Prostate gland (tissue), 2 donors: ENCODE data around the gene FMNL2. TPM values are rescaled to one million over a fixed set of nuclear protein-coding genes. Genes with fewer than 3 reads are reported as not detected.

Experiments used
- DNase-seq: peaks from one replicate; pipeline ENCODE4 v3.0.0-alpha.2; 2019; ENCODE audit warnings: low spot score
- H3K27ac ChIP-seq, 2 donors: fragments of 200-600 bp; sonication (generic); 2 replicates each; pipeline ENCODE4 v1.5.1; 2017 to 2019
- H3K27me3 ChIP-seq: fragments of 200-600 bp; sonication (generic); replicated peaks from 2 replicates; pipeline ENCODE4 v1.5.1; 2019; ENCODE audit not compliant: insufficient read depth
- H3K36me3 ChIP-seq, 2 donors: fragments of 200-600 bp; sonication (generic); 1 replicate in 1 of 2; 2 replicates in 1 of 2; pipeline versions ENCODE4 v1.5.1 to v1.8.1; 2017 to 2019
- H3K4me1 ChIP-seq: fragments of 200-600 bp; sonication (generic); replicated peaks from 2 replicates; pipeline ENCODE4 v1.5.1; 2019
- H3K4me3 ChIP-seq, 2 donors: fragments of 200-600 bp; sonication (generic); 2 replicates each; pipeline ENCODE4 v1.5.1; 2017 to 2019
- H3K9me3 ChIP-seq: fragments of 200-600 bp; sonication (generic); 2 replicates; pipeline ENCODE4 v1.5.1; 2017
- POLR2A ChIP-seq: fragments of 450-650 bp; IDR thresholded peaks from one replicate; pipeline ENCODE4 v1.6.1; 2016; ENCODE audit warnings: antibody characterized with exemption, mild to moderate bottlenecking
- POLR2AphosphoS5 ChIP-seq: sonication (generic); formaldehyde crosslinking; IDR thresholded peaks from one replicate; pipeline ENCODE4 v1.6.1; 2017; ENCODE audit warnings: antibody characterized with exemption
- WGBS: methylation state at CpG from one replicate; pipeline ENCODE4 v1.1.5; 2018; 5-methylcytosine and 5-hydroxymethylcytosine counted together
- intact Hi-C: fragments of 100-400 bp; cut with DNase I; formaldehyde crosslinking; loops from one replicate; pipeline ENCODE4 v1.14.2; 2022
- total RNA-seq, 2 donors: library from RNA; depleted of rRNA; stranded (reverse); fragments of >200 nt; gene quantifications; one replicate each; pipeline ENCODE4 v1.1.0, GENCODE V29; 2016
- TF ChIP-seq, protein P1 (sequence below), 4 experiments: fragments of 200-600 bp in 2 of 4; fragments of 450-650 bp in 2 of 4; sonication (generic) in 2 of 4; IDR thresholded peaks; 1 replicate in 3 of 4; 2 replicates in 1 of 4; pipeline ENCODE4 v1.5.1; 2016 to 2019; ENCODE audit warnings: antibody characterized with exemption in 4 of 4, mild to moderate bottlenecking in 2 of 4, moderate library complexity in 2 of 4

The FMNL2 gene
- total RNA-seq, 2 donors from 2014 or later, result 9.8 to 19.4 TPM

DNA sequence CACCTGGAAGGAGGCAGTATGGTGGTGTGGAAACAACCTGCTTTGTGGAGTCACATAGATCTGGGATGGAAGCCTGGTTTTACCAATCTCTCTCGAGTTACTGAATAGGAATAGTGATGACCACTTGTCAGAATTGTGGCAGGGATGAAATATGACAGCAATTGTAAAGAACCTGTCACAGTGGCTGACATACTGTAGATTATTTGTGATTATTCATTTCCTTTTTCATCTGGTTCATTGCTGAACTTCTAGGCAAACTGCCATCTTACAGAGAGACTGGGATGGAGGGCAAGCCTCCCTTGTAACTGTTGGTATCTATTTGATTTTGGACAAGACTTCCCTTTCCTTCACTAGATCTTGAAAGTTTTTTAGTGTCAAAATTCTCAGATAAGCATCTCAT lies 42.0 kb downstream of the FMNL2 start:
- WGBS, result 75% methylated on average over 1 of the region's 1 CpG
- Histone ChIP-seq H3K36me3 (no peaks in the 10 kb centered on the region), H3K4me1 (no peaks in the 10 kb centered on the region), H3K9me3 (no peaks in the 10 kb centered on the region), H3K4me3 (no peak overlapping the region), H3K27ac (no peak overlapping the region), H3K27me3 (no peaks in the 10 kb centered on the region)
- TF ChIP-seq, protein P1, sequence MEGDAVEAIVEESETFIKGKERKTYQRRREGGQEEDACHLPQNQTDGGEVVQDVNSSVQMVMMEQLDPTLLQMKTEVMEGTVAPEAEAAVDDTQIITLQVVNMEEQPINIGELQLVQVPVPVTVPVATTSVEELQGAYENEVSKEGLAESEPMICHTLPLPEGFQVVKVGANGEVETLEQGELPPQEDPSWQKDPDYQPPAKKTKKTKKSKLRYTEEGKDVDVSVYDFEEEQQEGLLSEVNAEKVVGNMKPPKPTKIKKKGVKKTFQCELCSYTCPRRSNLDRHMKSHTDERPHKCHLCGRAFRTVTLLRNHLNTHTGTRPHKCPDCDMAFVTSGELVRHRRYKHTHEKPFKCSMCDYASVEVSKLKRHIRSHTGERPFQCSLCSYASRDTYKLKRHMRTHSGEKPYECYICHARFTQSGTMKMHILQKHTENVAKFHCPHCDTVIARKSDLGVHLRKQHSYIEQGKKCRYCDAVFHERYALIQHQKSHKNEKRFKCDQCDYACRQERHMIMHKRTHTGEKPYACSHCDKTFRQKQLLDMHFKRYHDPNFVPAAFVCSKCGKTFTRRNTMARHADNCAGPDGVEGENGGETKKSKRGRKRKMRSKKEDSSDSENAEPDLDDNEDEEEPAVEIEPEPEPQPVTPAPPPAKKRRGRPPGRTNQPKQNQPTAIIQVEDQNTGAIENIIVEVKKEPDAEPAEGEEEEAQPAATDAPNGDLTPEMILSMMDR (IDR thresholded peaks at IDR 0.05), result no peak
- TF ChIP-seq POLR2A, result no peak
- TF ChIP-seq POLR2AphosphoS5, result no peak
- intact Hi-C loops, result no loop called here
- DNase-seq, result no peak

DNA sequence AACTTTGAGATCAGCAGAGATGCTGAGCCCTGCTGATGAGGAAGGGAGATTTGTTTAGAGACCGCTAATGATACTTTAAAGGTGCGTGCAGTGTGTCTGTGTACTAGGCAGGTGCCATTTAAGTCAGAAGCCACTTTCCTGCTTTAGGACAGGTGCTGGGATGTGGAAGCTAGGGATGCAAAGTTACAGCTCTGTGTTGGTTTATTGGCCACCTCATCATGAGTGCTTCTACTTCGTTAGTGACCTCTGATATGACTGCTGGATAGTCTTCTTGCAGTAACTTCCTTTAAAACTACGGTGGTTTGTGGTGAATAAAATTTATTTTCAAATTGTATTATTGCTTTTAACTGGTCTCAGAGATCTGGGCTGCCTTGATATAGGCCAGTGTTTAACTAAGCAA lies 44.1 kb downstream of the FMNL2 start:
- intact Hi-C loops, result no loop called here
- no peaks in the 10 kb centered on the region for H3K9me3 ChIP-seq
- H3K4me1 ChIP-seq, result no peaks in the 10 kb centered on the region
- no peaks in the 10 kb centered on the region for H3K27me3 ChIP-seq
- H3K36me3 ChIP-seq, result no peaks in the 10 kb centered on the region
- no peak for TF ChIP-seq POLR2AphosphoS5
- H3K4me3 ChIP-seq, result no peak overlapping the region
- H3K27ac ChIP-seq, result no peak overlapping the region
- no peak for DNase-seq
- WGBS, result 71% methylated on average over 4 of the region's 4 CpGs

DNA sequence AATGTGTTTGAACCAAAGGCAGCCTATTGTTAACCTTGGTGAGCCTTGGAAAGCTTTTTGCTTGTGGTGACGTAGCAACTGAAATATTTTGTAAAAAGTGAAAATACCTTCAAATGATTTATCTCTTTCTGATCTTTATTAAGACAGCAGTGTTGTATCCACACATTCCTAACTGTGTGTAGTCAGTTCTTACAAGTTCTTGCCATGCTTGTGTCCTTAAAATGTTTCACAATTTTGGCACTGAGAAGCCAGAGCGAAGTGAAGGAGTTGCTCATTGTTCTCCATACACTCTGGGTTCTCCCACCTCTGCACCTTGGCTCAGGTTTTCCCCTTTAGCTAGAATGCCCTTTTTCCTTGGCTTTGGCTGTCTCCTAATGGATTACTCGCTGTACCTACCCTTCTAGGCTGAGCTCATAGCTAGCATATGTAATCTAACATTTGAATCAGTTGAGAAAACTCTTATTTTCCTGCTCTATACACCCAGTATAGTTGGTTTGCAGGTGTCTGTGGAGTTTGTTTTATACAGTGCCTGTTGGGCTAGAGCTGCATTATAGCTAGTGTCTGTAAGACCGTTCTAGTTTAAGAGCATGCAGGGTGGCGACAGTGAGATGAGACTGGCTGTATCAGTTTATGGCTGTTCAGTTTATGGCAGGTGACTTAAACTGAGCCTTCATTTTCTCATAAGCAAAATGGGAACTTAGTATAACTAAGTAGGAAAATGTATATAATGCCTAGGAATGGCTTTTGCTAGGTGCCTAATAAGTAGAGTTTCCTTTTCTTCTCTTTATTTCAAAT lies 45.5 kb downstream of the FMNL2 start:
- intact Hi-C loops, result no loop called here
- Histone ChIP-seq H3K4me3 (no peak overlapping the region), H3K27me3 (no peaks in the 10 kb centered on the region), H3K36me3 (no peaks in the 10 kb centered on the region), H3K9me3 (no peaks in the 10 kb centered on the region), H3K4me1 (no peaks in the 10 kb centered on the region), H3K27ac (no peak overlapping the region)
- no peak for DNase-seq
- 46% methylated on average over 5 of the region's 5 CpGs for WGBS
- no peak for TF ChIP-seq POLR2AphosphoS5
- TF ChIP-seq POLR2A, result no peak

DNA sequence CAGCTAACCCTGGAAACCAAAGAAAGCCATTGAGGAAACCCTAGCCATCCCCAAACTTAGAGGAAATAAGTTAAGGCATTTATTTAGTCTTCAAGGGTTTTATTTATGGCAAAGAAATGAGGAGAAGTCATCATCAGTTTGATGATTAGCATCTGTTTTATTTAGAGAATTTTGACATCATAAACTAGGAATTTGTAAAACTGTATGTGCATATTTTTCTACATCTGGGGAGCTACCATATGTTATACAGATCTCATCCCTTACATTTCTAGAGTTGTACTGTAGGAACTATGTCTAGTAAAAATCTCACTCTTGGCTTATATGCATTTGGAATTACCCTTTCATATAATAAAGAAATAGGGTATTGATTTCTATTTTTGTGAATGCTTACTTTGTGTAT lies 48.7 kb downstream of the FMNL2 start:
- DNase-seq, result no peak
- Histone ChIP-seq H3K36me3 (no peaks in the 10 kb centered on the region), H3K27ac (no peak overlapping the region), H3K4me3 (no peak overlapping the region), H3K9me3 (no peaks in the 10 kb centered on the region), H3K4me1 (no peaks in the 10 kb centered on the region), H3K27me3 (no peaks in the 10 kb centered on the region)
- intact Hi-C loops, result no loop called here
- TF ChIP-seq POLR2A, result no peak

DNA sequence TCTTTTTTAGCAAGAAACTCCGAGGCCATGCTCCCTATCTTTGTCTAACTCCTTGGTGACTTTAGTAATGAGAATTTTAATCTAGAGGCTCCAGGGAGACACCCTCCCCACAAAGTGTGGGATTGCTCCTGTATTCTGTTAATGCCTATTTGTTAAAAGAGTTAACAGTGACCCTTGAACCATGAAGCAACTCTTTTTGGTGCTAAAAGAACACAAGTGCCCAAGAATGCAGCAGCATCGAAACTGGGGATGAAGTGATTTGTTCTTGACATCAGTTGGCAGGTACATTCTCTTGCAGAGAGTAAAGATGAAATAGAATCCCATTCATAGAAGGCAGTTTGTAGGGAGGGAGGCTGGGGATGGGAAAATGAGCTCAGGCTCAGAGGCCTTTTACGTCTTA lies 50.0 kb downstream of the FMNL2 start:
- Histone ChIP-seq H3K27me3 (no peaks in the 10 kb centered on the region), H3K9me3 (no peaks in the 10 kb centered on the region), H3K4me1 (no peaks in the 10 kb centered on the region), H3K4me3 (no peak overlapping the region), H3K36me3 (no peaks in the 10 kb centered on the region), H3K27ac (no peak overlapping the region)
- intact Hi-C loops, result no loop called here
- no peak for DNase-seq
- TF ChIP-seq, protein P1 (IDR thresholded peaks at IDR 0.05), result no peak
- TF ChIP-seq POLR2AphosphoS5 (no peak), POLR2A (no peak)
- 64% methylated on average over 3 of the region's 3 CpGs for WGBS

DNA sequence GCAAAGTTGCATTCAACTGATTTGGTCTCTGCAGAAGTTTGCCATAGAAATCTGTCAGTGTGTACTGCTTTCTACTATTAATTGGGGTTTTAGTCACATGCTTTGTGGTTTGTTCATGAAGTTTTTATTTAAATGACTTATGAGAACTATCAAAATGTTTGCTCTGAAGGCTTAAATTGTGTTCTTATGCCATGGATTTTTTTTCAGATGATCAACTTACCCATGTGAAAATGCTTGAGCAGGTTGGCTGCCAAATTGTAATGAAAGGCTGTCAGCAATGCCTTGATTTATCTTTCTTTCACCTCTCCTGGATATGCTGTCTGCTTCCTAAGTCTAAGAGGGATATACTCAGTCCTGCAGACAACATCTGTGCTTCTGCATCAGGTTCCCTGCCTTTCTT lies 50.7 kb downstream of the FMNL2 start:
- intact Hi-C loops, result no loop called here
- Histone ChIP-seq H3K4me1 (no peaks in the 10 kb centered on the region), H3K9me3 (no peaks in the 10 kb centered on the region), H3K27ac (no peak overlapping the region), H3K36me3 (no peaks in the 10 kb centered on the region), H3K4me3 (no peak overlapping the region), H3K27me3 (no peaks in the 10 kb centered on the region)
- DNase-seq, result no peak
- TF ChIP-seq, protein P1 (IDR thresholded peaks at IDR 0.05), result no peak
- TF ChIP-seq POLR2AphosphoS5, result no peak
- no peak for TF ChIP-seq POLR2A
